Measurements from ENCODE around the gene TOGARAM2. TPM values are rescaled to one million over a fixed set of nuclear protein-coding genes. Genes with fewer than 3 reads are reported as not detected.

The TOGARAM2 gene
- total RNA-seq, 1 experiment from 2014 or later: 0.76 TPM

GRCh38 chr2:29021886-29022285, 40.8 kb downstream of the TOGARAM2 start:
- H3K4me3 ChIP-seq (replicated peaks in 1 of 2; ENCODE audit: low read depth in 1 of 2, low read length in 2 of 2): no peak overlapping the region
- no peaks in the 10 kb centered on the region for H4K20me1 ChIP-seq (ENCODE audit: insufficient read depth)
- no peaks in the 10 kb centered on the region for H3K4me1 ChIP-seq (ENCODE audit: control insufficient read depth in 1 of 2, insufficient read depth in 2 of 2, low read length in 2 of 2)
- H2AFZ ChIP-seq (ENCODE audit: low read depth, low read length, poor library complexity, severe bottlenecking): no peak overlapping the region
- H3K79me2 ChIP-seq (ENCODE audit: insufficient read depth, low read length): no peaks in the 10 kb centered on the region
- RAD21 ChIA-PET (ENCODE audit: low non-redundant PET in 1 of 2, low total read pairs in 2 of 2, uncharacterized antibody in 2 of 2, unreplicated experiment in 2 of 2): no interaction called here
- no peak overlapping the region for H3K27ac ChIP-seq (ENCODE audit: low read depth, low read length)
- no peak overlapping the region for H3K4me2 ChIP-seq (ENCODE audit: low read length)
- POLR2A ChIA-PET: no interaction called here
- H3K9me3 ChIP-seq (ENCODE audit: control insufficient read depth in 1 of 2, insufficient read depth in 1 of 2, low read depth in 1 of 2, low read length in 2 of 2): no peaks in the 10 kb centered on the region
- H3K27me3 ChIP-seq (ENCODE audit: insufficient read depth, low read length): no peaks in the 10 kb centered on the region
- no peak for DNase-seq (ENCODE audit: low read depth, low spot score)
- H3K9ac ChIP-seq (ENCODE audit: low read length): no peak overlapping the region
- no peaks in the 10 kb centered on the region for H3K36me3 ChIP-seq (ENCODE audit: control insufficient read depth in 1 of 2, insufficient read depth in 2 of 2, low read length in 2 of 2)
- ATAC-seq: no peak
- intact Hi-C loops (cut with micrococcal nuclease): no loop called here
- no TSS peak for BruUV-seq (replicated peaks)
- H3K9me2 ChIP-seq (ENCODE audit: insufficient read depth): no peaks in the 10 kb centered on the region
- TF ChIP-seq SP1 (IDR thresholded peaks at IDR 0.05; ENCODE audit: low read depth): no peak
- no peak for TF ChIP-seq JUND (IDR thresholded peaks at IDR 0.05)
- no peak for TF ChIP-seq CBX3 (IDR thresholded peaks at IDR 0.05; ENCODE audit: low read depth)
- TF ChIP-seq ZFX (IDR thresholded peaks at IDR 0.05): no peak
- TF ChIP-seq SIN3A (IDR thresholded peaks at IDR 0.05; ENCODE audit: low read depth): no peak
- no peak for TF ChIP-seq YY1 (IDR thresholded peaks at IDR 0.05; ENCODE audit: extremely low read depth, insufficient replicate concordance, low read depth, low read length)
- TF ChIP-seq, protein P1, sequence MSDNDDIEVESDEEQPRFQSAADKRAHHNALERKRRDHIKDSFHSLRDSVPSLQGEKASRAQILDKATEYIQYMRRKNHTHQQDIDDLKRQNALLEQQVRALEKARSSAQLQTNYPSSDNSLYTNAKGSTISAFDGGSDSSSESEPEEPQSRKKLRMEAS (IDR thresholded peaks at IDR 0.05): no peak
- no peak for TF ChIP-seq REST (IDR thresholded peaks at IDR 0.05; ENCODE audit: low read depth)
- TF ChIP-seq EZH2 (IDR thresholded peaks at IDR 0.05): no peak
- no peak for TF ChIP-seq ATF3 (IDR thresholded peaks at IDR 0.05)
- no peak for TF ChIP-seq CEBPB (IDR thresholded peaks at IDR 0.05; ENCODE audit: low read depth)
- CTCF ChIA-PET: interaction anchor here (1.3 kb wide), 1 partner anchor 63 kb away, joined by 3 read pairs; no protein-coding TSS in a partner anchor
